GM18870 (cell line): ENCODE results near the gene MATR3.
"Not testable (repeated sequence)": the region's sequence is repeated elsewhere in the genome, so short reads cannot be mapped to it uniquely, and the experiment has no call there.

Experiments
- ATAC-seq: cut with Tn5 transposase; IDR thresholded peaks from one replicate; pipeline ENCODE4 v1.9.1; 2021; ENCODE audit warnings: moderate library complexity; ENCODE audit not compliant: unreplicated experiment

The MATR3 gene

DNA sequence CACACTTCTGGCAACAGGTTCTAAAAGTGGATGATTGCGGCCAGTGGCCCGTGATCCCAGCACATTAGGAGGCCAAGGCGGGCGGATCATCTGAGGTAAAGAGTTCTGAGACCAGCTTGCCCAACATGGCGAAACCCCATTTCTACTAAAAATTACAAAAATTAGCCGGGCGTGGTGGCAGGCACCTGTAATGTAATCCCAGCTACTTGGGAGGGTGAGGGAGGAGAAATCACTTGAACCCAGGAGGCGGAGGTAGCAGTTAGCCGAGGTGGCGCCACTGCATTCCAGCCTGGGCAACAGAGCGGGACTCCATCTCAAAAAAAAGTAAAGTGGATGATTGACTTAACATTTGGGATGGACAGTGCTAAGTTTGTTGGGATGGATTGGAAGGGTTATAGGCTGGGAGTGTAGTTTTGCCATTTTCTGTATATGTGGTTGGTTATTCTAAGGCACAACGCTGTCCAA is 3.4 kb downstream of the MATR3 start:
- ATAC-seq: no peak

DNA sequence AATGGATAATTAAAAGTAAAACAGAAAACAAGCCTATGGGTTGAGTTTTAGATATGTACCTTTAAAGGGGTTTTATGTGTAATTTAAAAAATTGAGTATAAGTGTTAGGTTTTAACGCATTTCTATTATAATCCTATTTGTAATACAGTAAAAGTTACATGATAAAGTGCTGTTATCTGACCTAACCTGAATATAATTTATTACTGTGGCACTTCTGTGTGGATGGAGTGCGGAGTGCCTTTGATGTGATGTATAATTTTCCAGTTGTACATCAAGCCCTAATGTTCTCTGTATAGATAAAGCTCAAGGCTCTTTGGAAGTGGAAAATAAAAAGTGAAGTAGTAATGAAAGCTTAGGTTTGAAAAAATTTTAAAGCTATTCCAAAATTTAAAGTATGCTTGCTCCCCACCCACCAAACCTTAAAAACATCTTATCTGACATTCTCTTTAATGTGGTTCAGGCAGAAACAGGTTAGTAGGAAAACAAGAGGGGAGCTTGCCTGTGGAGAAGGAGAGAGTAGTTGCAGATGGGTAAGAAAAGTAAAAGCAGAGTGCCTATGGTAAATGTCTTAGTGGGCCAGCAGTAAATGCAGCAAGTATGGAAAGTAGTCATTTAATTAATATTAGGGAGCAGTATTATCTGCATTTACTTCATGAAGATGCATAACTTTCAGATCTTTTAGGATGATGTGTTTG is 4.0 kb downstream of the MATR3 start:
- no peak for ATAC-seq

DNA sequence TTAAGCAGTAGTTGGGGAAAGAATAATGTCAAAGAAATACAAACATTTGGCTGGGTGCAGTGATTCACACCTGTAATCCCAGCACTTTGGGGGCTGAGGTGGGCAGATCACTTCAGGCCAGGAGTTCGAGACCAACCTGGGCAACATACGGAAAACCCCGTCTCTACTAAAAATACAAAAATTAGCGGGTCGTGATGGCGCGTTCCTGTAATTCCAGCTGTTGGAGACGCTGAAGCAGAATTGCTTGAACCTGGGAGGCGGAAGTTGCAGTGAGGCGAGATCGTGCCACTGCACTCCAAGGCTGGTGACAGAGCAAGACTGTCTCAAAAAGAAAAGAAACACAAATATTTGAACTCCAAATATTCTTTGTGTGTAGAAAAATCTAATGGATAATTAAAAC is 4.7 kb downstream of the MATR3 start:
- ATAC-seq: no peak

DNA sequence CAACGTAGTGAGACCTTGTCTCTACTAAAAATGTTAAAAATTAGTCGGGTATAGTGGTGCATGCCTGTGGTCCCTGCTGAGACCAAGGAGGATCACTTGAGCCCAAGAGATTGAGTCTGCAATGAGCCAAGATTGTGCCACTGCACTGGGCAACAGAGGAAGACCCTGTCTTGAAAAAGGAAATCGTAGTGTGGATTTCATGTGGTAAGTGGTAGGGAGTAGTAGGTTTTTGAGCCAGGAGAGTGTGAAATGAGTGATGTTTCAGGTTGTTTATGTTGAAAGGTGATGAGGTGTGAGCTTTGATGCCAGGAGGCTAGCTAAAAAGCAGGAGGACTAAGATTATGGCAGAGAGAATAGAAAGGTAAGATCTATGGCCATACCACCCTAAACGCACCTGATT is 5.9 kb downstream of the MATR3 start:
- no peak for ATAC-seq

DNA sequence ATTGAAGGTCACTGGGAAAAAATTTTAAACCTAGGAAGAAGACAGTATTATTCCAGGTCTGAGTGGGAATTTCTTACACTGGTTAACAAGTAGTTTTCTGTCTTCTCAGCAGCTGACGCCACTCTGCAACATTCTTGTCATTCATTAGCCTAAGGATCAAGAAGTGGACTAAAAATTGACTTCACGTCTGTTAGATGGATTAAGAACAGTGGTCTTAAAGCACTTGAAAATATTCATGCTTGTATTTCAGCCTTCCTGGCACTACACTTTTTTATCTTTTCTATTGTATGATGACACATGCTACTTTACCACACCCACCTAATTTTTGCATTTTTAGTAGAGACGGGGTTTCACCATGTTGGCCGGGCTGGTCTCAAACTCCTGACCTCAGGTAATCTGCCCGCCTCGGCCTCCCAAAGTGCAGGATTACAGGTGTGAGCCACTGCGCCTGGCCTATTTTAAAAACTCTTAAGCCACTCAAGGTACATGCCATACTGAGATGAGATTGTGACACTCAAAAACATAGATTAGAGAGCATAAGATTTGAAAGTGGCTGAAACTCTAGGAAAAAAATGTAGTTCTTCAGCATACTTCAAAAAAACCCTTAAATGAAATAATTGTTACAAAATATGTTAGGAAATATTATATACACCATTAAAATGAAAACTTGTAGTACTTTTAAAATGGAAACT is 8.4 kb downstream of the MATR3 start:
- no peak for ATAC-seq

DNA sequence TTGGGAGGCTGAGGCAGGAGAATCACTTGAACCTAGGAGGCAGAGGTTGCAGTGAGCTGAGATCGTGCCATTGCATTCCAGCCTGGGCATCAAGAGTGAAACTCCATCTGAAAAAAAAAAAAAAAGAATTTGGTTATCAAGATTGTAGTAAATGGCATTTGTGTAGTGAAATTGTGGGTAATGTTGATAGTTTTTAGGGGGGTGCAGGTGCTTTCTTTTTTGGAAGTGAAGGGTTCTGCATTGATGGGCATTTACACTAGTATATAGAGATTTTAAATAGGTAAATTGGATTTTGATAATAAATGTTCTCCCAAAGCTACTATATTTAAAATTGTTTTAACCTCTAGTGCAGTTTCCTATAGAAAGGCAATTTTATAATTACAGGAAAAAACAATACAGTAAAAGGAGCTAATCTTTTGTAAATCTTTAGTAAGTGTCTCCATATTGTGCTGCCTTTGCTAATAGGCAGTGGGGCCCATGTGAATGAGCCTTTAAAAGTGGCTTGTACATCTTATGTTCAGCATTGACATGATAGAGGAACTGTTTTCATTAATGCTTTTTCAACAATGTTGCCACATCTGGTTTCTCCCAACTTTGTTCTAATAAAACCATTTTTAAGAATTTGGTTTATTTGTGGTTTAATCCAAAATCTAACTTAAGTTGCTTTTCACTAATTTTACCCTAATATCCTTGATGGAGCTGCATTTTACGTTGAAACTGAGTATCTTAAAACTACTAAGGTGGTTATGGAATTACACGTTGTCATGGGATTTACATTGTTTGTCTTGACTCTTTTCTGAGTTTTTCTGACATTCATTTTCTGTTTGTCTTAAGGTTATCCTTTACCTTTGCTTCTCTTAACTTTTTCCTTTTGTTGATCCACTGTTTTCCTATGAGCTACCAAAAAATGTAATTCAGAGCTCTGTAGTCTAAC is 11.1 kb downstream of the MATR3 start:
- no peak for ATAC-seq

DNA sequence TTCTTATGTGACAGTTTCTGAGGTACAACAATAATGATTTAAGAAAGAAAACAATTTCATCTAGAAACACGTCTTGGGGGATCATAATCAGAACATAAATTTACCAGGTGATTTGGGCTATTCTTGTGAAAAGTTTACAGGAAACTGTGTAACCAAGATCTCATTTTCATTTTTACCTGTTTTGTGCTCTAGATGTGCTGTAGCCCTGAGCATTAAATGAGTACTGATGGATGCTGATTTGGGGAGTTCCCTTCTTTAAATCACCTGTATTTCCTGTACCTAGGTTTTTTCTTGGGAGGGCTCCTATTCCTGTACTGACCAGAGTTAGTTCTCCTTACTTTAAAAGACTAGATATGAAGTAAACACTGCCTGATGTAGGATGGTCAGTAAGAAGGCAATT is 12.7 kb downstream of the MATR3 start:
- no peak for ATAC-seq

DNA sequence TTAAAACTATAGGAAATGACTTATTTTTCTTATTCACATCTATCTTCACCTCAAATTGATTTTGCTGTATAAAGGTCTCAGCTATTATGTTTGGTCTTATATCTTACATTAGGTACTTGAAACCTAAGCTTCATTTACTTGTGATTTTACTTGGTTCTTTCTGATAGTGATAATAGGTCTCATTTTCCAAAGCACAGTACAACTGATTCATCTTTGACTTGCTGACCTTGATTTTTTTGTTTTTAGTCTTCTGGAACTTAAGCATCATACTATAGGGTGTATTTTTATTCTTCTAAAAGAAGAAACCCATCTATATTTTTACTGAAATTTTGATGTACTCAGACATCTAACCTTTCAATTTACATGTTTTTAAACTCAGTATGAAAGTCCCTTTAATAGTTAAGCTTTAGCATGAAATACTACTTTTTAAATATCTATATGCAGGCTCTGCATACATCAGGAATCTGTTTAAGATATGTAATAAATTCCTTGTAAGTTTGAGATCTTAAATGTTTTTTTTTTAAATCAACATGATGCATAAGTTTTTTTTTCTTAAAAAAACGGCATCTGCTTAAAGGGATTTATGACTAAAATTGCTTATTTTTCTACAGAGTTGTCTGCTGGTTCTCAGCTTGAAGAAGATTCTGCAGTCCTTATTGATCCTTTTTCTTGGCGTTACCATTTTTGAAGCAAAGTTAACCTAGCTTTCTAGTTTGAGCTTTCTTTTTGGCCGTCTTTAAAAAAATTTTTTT is 13.3 kb downstream of the MATR3 start:
- ATAC-seq: no peak

DNA sequence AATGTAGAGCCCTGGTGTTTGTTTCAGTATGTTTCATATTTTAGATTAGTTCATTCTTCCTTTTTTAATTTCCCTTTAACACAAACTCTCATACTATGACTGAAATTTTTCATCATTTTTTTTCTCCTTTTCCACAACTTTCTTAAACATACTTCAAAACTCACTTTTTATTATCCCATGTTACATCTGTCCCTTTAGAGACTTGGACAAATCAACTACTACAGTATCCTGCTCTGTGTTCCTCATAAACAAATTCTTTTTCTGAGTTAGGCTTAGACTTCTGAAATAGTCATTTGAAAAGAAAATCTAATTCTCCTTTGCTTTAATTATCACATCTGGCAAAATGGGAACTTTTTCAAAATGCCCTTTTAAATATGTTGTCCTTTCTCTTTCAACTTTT is 15.3 kb downstream of the MATR3 start:
- ATAC-seq: no peak

DNA sequence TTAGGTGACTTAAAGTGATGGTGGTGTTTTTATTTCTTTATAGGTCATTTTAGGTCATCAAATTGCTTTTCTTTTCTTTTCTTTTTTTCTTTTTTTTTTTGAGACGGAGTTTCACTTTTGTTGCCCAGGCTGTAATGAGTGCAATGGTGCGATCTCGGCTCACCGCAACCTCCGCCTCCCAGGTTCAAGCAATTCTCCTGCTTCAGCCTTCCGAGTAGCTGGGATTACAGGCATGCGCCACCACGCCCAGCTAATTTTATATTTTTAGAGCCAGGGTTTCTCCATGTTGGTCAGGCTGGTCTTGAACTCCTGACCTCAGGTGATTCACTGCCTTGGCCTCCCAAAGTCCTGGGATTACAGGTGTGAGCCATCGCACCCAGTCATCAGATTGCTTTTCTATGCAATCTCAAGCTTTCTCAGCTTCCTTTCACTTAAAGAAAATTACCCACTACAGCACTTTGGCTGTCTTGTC is 17.2 kb downstream of the MATR3 start:
- not testable (repeated sequence) for ATAC-seq

DNA sequence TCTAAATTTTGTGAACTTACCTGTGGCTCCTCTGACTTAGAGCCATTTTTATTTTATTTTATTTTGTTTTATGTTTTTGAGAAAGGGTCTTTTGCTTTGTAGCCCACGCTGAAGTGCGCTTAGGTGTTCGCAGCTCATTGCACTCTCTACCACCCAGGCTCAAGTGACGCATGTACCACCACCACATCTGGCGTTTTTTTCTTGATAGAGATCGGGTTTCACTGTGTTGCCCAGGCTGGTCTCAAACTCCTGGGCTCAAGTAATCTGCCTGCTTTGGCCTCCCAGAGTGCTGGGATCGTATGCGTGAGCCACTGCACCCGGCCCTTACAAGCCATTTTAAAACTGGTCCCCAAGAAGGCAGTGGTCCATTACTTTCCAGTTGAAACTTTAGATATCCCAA is 18.5 kb downstream of the MATR3 start:
- ATAC-seq: no peak

DNA sequence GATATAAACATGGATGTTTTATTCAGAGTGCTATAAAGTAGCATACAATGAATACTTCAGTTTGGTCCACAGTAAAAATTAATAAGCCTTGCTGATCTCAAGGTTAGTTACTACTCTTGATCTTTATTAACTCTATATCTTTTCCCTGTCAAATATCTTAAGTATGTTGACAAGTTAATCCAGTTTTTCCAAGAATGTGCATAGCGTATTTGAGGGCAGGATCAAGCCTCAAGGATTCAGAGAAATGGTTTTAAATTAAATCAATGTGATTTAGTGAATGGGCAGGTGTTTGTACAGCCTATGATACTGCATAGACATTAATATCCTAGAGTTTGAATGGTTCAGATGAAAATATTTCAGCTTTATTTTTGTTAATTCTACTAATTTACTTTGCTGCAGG is 20.7 kb downstream of the MATR3 start:
- ATAC-seq: no peak

DNA sequence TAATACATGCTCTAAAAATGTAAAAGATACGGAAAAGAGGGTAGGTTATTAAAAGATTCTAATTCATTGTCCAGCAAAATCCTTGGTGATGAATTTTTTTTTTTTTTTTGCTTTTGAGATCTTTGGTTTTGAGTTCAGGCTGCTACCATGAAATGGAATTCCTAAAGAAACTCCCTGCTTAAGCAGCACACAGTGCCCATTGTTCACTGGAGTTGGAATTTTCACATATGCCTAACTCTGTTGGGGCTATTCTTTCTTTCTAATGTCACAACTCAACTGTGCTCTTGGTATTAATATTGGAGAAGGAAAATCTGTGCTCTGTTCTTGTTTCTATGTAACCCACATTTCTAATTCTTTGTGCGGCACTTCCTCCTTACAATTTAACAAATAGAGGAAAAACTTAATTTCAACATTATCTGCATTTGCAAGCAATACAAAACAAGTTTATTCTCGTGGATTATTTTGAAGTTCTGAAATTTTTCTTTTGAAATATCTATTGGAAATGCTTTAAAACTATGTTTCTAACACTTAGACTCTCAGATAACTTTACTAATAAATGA is 21.6 kb downstream of the MATR3 start:
- ATAC-seq: no peak

DNA sequence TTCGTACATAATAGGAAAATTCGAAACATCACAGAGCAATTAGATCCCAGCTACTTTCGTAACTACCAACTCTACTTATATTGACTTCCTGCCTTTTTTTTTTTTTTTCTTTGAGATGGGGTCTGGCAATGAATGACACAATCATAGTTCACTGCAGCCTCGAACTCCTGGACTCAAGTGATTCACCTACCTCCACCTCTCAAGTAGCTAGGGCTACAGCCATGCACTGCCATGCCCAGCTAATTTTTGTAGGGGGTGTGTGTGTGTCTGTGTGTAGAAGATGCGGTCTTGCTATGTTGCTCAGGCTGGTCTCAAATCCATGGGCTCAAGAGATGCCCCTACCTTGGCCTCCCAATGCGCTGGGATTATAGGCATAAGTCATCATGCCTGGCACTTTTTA is 42.3 kb downstream of the MATR3 start:
- no peak for ATAC-seq

DNA sequence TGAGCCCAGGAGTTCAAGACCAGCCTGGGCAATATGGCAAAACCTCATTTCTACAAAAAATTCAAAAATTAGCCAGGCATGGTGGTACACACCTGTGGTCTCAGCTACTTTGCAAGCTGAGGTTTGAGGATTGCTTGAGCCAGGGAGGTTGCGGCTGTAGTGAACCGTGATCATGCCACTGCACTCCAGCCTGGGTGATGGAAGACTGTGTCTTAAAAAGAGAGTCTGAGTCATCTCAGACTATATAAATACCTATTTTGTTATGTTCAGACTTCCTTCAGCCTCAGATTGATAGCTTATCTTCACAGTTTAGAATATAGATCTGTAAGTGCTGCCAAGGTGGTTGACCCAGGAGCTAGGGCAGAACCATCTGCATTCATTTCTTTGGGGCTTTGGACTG is 46.5 kb downstream of the MATR3 start:
- ATAC-seq: no peak

DNA sequence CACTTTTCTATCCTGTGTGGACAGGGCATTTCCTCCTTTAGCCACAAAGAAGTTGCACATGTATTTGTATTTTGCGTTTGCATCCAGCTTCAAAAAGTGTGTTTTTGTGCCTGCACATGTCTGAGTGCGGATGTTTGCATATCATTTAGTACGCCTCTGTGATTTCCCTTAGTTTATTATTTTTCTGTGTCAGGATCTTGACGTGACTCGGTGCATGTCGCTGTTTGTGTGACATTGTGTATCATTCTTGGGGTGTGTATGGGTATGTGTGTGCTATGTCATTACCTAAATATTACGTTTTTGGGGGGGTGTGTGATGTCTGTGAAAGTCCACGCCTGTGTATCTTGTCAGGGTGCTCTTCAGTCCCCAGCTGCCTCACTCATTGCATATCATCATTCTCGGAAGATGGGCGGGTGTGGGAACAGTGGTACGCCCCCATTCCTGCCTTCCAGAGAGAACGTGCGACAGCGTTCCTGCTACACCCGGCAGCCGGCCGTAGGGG is 47.7 kb downstream of the MATR3 start:
- ATAC-seq: no peak

DNA sequence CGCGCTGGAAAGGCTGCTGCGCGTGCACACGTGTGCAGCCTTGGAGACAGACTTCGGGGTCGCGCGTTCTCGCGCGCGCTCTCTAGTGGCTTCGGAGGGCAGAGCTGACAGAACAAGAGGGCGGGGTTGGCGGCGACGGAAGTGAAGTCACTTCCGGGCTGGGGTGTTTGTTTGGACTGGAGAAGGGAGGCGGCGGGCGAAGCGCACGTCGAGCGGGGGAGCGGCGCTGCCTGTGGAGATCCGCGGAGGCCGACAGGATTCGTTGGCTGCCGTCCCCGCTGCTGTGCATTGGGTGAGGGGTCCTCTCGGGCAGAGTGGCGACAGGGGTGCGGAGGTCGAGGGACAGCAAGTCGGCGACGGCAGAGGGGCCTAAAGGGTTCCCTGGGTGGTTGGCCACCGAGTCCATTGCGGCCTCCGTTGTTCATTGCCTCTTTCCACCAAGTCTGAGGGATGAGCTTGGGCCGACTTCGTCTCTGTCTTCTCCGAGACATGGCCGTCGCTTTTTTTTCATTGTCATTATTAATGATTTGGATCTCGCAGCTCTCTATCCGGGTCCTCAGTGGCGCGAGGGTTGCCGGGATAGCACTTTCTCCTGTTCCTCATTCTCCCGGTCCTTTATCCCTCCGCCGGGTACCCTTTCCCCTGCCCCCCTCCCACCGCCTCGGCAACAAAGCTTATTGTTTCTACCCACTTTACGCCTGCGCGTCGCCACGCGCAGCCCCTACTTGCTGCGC is 48.3 kb downstream of the MATR3 start, which contains the start of gene PAIP2:
Gene PAIP2 (plus strand): TSS at position 166 of the 734 bp plus-strand sequence. CDS start 21,931 bp downstream, outside the sequence.
- ATAC-seq: peak; percentile 78

DNA sequence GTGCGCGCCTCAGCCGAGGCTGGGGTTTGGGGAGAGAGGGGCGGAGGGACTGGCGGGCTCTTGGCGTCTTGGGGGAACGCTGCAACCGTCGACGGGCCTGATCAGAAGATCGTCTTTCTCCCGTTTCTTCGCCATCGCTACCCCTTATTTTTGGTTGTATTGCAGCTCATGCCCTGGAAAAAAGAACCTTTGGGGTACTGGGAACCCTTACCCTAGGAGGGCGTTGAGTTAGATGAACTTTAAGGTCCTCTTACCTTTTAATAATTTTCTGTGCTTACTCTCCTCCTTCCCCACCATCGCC is 48.8 kb downstream of the MATR3 start:
- ATAC-seq: no peak

DNA sequence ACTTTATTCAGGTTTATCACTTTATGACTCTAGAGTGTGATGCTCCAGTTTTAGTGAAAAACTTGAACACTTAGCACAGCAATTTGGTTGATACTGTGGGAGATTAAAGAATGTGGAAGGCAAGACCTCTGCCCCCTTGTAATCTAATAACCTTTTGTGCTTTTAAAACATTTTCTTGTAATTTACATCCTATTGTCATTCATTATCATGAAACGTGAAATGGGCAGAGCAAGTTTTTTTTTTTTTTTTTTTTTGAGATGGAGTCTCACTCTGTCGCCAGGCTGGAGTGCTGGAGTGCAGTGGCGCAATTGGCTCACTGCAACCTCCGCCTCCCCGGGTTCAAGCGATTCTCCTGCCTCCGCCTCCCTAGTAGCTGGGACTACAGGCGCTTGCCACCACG is 49.9 kb downstream of the MATR3 start:
- no peak for ATAC-seq

DNA sequence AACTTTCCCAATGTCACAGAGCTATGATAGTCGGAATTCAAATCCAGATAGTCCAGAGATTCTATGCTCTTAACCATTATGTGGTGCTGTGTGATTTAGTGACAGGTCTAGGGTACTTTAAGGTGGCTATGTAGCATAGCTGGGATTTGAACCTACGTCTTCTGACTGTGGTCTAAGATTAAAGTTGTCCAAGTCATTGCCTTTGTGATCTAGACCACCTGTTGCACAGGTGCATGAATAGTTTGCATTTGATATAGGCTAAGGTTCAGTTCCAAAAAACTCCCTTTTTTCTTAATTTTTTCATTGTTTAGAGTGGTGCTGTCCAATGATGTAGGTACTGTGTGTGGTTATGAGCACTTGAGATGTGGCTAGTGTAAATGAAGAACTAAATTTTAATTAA is 50.6 kb downstream of the MATR3 start:
- no peak for ATAC-seq
